SJSA1 (cell line): ENCODE measurements around the gene FAM124A. TPM values are rescaled to one million over a fixed set of nuclear protein-coding genes. Genes with fewer than 3 reads are reported as not detected.

ENCODE experiments used
- DNase-seq, 2 experiments: peaks; one replicate each; pipeline ENCODE4 v3.0.0-alpha.2; 2015 to 2020; ENCODE audit warnings: low spot score in 2 of 2, low read depth in 1 of 2
- H3K27ac ChIP-seq: fragments of 250-450 bp; sonication (Bioruptor Pico); 2 replicates; pipeline ENCODE4 v1.5.1; 2020; ENCODE audit warnings: mild to moderate bottlenecking, moderate library complexity
- H3K27me3 ChIP-seq: fragments of 250-450 bp; sonication (Bioruptor Pico); replicated peaks from 2 replicates; pipeline ENCODE4 v1.5.1; 2020; ENCODE audit warnings: mild to moderate bottlenecking, moderate library complexity
- H3K36me3 ChIP-seq: fragments of 250-450 bp; sonication (Bioruptor Pico); 2 replicates; pipeline ENCODE4 v1.5.1; 2020; ENCODE audit warnings: mild to moderate bottlenecking
- H3K4me1 ChIP-seq: fragments of 250-450 bp; sonication (Bioruptor Pico); replicated peaks from 2 replicates; pipeline ENCODE4 v1.6.1; 2021; ENCODE audit warnings: mild to moderate bottlenecking
- H3K4me3 ChIP-seq: fragments of 250-450 bp; sonication (Bioruptor Pico); 2 replicates; pipeline ENCODE4 v1.5.1; 2020; ENCODE audit warnings: mild to moderate bottlenecking
- H3K9me3 ChIP-seq: fragments of 250-450 bp; sonication (Bioruptor Pico); replicated peaks from 2 replicates; pipeline ENCODE4 v1.5.1; 2020; ENCODE audit warnings: mild to moderate bottlenecking
- total RNA-seq: library from RNA; depleted of rRNA; stranded (reverse); fragments of >200 nt; shearing (Covaris generic); gene quantifications from 2 replicates; pipeline ENCODE4 v1.2.3, GENCODE V29; 2014; rRNA removed

FAM124A gene
- total RNA-seq, 1 experiment from 2014 or later = 0.29 TPM

- no peak for DNase-seq
- Histone ChIP-seq H3K27ac (no peak overlapping the region), H3K9me3 (no peaks in the 10 kb centered on the region), H3K27me3 (no peaks in the 10 kb centered on the region), H3K4me1 (no peaks in the 10 kb centered on the region), H3K4me3 (no peak overlapping the region), H3K36me3 (no peaks in the 10 kb centered on the region)
Measured at GRCh38 chr13:51324714-51325420, 102.7 kb downstream of the FAM124A start.

GRCh38 chr13:51325837-51326236 is 103.6 kb downstream of the FAM124A start:
- Histone ChIP-seq H3K27ac (no peak overlapping the region), H3K9me3 (no peaks in the 10 kb centered on the region), H3K4me1 (no peaks in the 10 kb centered on the region), H3K4me3 (no peak overlapping the region), H3K36me3 (no peaks in the 10 kb centered on the region), H3K27me3 (no peaks in the 10 kb centered on the region)
- DNase-seq = no peak

GRCh38 chr13:51326777-51327176 is 104.6 kb downstream of the FAM124A start:
- Histone ChIP-seq H3K4me3 (no peak overlapping the region), H3K9me3 (no peaks in the 10 kb centered on the region), H3K36me3 (no peaks in the 10 kb centered on the region), H3K27ac (no peak overlapping the region), H3K4me1 (no peaks in the 10 kb centered on the region), H3K27me3 (no peaks in the 10 kb centered on the region)
- no peak for DNase-seq

- DNase-seq = no peak
- Histone ChIP-seq H3K27ac (no peak overlapping the region), H3K27me3 (no peaks in the 10 kb centered on the region), H3K36me3 (no peaks in the 10 kb centered on the region), H3K4me1 (no peaks in the 10 kb centered on the region), H3K4me3 (no peak overlapping the region), H3K9me3 (no peaks in the 10 kb centered on the region)
Measured at GRCh38 chr13:51327961-51328360, 105.8 kb downstream of the FAM124A start.

GRCh38 chr13:51328488-51328887 is 106.3 kb downstream of the FAM124A start:
- no peak for DNase-seq
- Histone ChIP-seq H3K9me3 (no peaks in the 10 kb centered on the region), H3K27ac (no peak overlapping the region), H3K36me3 (no peaks in the 10 kb centered on the region), H3K27me3 (no peaks in the 10 kb centered on the region), H3K4me3 (no peak overlapping the region), H3K4me1 (no peaks in the 10 kb centered on the region)

GRCh38 chr13:51329606-51330005 is 107.4 kb downstream of the FAM124A start:
- Histone ChIP-seq H3K36me3 (no peaks in the 10 kb centered on the region), H3K27ac (no peak overlapping the region)
- DNase-seq = no peak

GRCh38 chr13:51330791-51331190 is 108.6 kb downstream of the FAM124A start:
- no peak for DNase-seq
- H3K4me3 ChIP-seq = no peak overlapping the region
- H3K9me3 ChIP-seq = no peaks in the 10 kb centered on the region
- H3K27ac ChIP-seq = no peak overlapping the region
- H3K4me1 ChIP-seq = no peaks in the 10 kb centered on the region
- H3K27me3 ChIP-seq = no peaks in the 10 kb centered on the region
- no peaks in the 10 kb centered on the region for H3K36me3 ChIP-seq

More at GRCh38 chr13:51329606-51330005, 107.4 kb downstream of the FAM124A start:
- Histone ChIP-seq H3K27me3 (no peaks in the 10 kb centered on the region), H3K4me3 (no peak overlapping the region), H3K4me1 (no peaks in the 10 kb centered on the region), H3K9me3 (no peaks in the 10 kb centered on the region)

GRCh38 chr13:51331354-51331861 is 109.2 kb downstream of the FAM124A start:
- no peak overlapping the region for H3K27ac ChIP-seq
- no peaks in the 10 kb centered on the region for H3K4me1 ChIP-seq
- no peaks in the 10 kb centered on the region for H3K27me3 ChIP-seq
- H3K9me3 ChIP-seq = no peaks in the 10 kb centered on the region
- no peaks in the 10 kb centered on the region for H3K36me3 ChIP-seq
- H3K4me3 ChIP-seq = no peak overlapping the region
- no peak for DNase-seq

- no peak for DNase-seq
- no peaks in the 10 kb centered on the region for H3K27me3 ChIP-seq
- no peaks in the 10 kb centered on the region for H3K4me1 ChIP-seq
- no peaks in the 10 kb centered on the region for H3K9me3 ChIP-seq
- no peak overlapping the region for H3K27ac ChIP-seq
- H3K36me3 ChIP-seq = no peaks in the 10 kb centered on the region
- no peak overlapping the region for H3K4me3 ChIP-seq
Measured at GRCh38 chr13:51332566-51333361, 110.6 kb downstream of the FAM124A start.

- Histone ChIP-seq H3K36me3 (no peaks in the 10 kb centered on the region), H3K27ac (no peak overlapping the region), H3K4me3 (no peak overlapping the region), H3K9me3 (no peaks in the 10 kb centered on the region), H3K4me1 (no peaks in the 10 kb centered on the region), H3K27me3 (no peaks in the 10 kb centered on the region)
- no peak for DNase-seq
Measured at GRCh38 chr13:51333421-51333820, 111.2 kb downstream of the FAM124A start.

- Histone ChIP-seq H3K4me3 (no peak overlapping the region), H3K27me3 (no peaks in the 10 kb centered on the region), H3K9me3 (no peaks in the 10 kb centered on the region), H3K4me1 (no peaks in the 10 kb centered on the region), H3K36me3 (no peaks in the 10 kb centered on the region), H3K27ac (no peak overlapping the region)
- DNase-seq = no peak
Measured at GRCh38 chr13:51333826-51334225, 111.6 kb downstream of the FAM124A start.

Other genes starting within 250 kb of the FAM124A start
- not detected in 2 replicates for gene C13orf42, start 111.1 kb upstream of the FAM124A start, total RNA-seq
- gene SERPINE3, start 117.3 kb downstream of the FAM124A start, total RNA-seq = not detected in 2 replicates
- 22.8 and 29.8 TPM in 2 replicates for gene INTS6, start 230.6 kb downstream of the FAM124A start, total RNA-seq